ENCODE results near the gene EXOC4.
"Not testable (repeated sequence)": the region's sequence is repeated elsewhere in the genome, so short reads cannot be mapped to it uniquely, and the experiment has no call there.

Gene EXOC4

DNA sequence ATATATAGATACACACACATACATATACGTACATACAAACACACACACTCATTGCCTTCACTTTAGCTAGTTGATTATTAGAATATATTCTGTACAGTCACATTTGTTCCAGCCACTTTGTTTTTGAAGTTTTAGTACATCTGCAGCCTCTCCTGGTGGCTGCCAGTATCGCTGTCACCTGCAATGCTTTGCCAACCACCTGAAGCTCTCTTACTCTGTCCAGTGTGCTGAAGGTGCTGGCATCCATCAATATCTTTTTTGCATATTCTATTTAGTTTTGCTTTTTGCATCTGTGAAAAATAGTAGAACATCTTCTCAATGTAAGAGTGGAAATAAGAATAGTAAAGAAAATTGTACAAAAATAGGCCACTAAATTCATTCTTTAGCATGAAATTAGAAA, 388.6 kb downstream of the EXOC4 start:
- DNase-seq = no peak

DNA sequence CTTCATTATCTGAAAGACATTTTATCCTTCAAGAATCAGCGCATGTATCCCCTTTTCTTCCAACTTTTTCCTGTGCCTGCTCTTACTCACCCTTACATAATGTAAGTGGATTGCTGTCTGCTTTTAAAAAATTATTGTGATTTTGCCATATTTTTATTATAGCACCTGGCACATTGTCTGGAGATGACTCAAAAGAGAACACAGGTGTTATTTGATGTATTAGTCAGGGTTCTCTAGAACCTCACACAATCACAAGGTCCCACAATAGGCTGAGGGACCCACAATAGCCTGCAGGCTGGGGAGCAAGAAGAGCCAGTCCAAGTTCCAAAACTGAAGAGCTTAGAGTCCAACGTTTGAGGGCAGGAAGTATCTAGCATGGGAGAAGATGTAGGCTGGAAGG, 390.0 kb downstream of the EXOC4 start:
- no peak for DNase-seq

DNA sequence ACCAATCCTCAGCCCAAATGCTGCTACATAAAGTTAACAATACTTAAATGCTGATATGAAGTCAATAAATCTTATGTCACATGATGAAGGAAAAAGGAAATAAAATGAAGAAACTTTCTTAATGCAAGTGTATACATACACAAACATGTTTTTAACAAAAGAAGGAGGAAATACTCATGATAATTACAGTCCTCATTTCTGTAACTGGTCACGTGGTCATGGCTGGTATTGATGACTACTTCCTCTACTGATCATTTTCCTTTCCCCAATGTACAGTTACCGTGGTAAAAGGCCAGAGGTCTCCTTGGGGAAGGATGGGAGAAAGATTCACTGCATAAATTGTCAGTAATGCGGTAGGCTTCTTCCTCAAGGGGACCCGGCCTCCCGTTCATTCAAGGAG, 390.8 kb downstream of the EXOC4 start:
- DNase-seq = not testable (repeated sequence)

DNA sequence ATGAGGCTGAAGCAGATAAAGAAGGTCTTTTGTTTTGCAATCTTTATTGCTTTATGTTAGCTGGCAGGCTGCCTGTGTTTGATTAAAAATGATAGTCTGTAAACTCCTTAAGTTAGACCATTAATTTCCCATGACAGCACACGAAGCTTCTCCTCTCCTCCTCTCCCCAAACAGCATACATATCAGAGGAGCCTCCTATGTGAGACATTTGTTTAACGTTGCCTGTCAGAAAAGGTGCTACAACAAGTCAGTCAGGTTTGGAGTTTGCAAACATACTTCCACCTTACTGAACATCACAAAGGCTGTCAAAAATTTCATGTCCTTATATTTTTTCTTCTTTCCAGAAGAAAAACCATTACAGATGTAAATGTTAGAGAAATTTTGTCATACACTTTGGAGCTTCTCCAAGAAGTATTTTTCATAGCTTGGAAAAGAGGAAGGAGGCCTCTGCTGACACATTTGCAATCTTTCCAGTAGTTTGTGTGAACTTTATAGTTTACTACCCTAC, 393.1 kb downstream of the EXOC4 start:
- no peak for DNase-seq

DNA sequence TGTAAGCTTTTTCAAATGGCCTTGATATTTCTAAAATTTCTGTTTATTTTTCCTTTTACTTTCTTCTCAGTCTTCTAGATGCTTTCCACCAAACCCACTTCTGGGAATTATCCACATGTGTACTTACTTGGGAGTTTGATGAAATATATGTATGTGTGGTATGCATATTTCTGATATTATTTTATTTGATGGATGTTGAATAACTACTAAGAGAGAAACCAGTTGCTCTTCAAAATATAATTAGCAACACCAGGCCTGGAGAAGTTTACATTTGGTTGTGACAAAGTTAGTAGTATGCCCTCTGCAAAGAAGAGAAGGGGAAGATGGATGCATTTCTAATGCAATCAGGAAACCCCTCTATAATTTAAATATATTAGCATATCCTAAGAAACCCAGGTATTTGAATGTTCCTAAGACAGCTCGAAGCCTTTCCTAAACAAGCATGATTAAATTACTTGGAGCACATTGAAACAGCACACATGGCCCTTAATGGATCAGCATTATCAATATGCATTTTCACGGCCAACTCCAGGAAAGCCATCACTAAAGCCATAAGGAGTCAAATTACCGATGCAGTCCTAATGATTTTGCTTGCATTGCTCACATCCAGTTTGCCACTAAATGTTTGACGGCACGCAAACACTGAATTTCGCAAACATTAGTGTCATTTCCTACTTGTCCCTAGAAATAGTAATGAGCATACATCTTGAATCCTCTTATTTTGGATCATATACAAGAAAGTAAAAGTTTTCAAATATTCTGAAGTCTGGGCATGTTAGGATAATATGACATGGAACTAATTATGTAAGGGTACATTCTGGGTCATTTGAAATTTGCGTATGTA, 393.8 kb downstream of the EXOC4 start:
- no peak for DNase-seq

DNA sequence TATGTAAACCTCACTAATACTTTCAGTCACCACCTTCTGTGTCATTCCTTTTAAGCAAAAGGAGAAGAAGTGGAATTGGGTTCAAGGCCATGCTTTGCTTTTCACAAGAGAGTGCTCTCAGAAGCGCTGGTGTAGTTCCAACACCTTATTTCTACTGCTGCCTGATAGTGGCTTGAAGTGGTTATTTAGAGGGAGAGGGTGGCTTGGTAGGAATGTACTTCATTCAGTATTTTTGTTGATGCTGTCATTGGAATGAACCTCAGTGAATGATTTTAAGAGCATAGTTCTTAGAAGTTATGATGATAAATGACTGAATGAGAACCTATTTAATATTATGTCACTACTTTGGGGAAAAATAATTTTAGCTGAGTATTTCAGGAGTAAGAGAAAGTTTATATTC, 396.7 kb downstream of the EXOC4 start:
- no peak for DNase-seq

DNA sequence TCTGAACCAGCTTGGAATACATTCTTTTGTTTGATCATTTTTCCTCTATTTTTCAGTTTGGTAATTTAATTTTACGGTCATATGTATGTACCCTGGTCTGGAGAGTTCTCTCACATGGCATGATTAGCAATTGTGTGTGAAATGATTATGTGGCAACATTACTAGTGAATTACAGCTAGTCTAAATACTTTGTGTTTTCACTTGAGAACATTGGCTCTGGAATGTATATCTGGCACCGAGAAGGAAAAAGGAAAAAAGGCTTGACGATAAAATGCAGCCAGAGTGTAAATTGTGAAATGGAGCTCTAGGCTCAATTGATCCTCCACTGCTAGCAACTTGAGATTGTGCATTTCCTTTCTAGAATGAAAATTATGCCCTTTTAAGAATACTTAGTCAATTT, 397.2 kb downstream of the EXOC4 start:
- DNase-seq = no peak

DNA sequence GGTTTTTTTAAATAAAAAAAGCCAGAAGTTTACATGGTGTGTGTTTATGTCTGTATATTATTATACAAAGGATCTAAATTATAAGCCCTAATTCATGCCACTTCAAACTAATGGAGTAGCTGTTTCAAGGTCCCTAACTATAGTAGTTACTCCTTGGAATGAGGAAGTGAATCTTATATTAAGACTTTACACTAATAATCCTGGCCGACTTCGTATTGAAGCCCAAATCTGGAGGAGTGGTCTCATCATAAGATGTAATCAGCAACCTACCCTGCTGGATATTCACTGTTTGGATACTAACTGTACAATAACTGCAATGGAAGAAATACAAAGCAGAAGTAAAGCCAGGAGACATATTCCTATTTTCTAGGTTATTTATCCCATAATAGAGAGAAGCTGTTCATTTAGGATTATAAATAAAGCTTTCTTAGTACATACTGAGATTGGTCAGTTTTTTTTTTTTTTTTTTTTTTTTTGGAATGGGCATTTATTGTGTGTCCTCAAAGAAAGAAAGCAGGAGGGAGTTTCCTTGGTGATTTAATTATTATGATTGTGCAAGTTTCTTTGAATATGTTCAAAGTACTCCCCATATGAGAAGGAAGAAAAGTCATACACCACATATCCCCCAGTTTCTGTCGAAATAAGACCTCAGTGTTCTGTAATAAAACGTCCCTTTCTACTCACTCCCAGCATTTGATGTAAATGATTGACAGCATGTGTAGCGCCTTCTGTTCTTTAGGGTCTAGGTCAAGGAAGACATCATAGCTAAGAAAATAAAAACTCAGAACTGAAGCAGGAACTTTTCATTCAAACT, 397.8 kb downstream of the EXOC4 start:
- DNase-seq = no peak

DNA sequence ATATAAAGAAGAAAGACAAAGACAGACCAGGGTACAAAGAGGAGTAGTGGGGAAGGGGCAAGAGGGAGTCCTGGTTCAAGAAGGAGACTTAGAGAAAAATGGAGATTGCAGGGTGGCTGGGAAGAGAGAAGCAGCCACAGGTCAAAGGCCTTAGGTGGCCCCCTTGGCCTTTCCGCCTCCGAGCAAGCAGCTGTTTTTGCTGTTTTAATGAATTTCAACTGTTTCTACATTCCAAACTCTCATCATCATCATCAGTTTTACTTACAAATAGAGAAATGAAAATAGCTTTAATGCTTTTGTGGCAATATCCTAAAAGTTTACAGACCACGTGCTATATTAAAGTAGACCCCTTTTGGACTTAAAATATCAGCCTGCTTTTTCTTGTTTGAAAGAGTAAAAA, 399.7 kb downstream of the EXOC4 start:
- no peak for DNase-seq

DNA sequence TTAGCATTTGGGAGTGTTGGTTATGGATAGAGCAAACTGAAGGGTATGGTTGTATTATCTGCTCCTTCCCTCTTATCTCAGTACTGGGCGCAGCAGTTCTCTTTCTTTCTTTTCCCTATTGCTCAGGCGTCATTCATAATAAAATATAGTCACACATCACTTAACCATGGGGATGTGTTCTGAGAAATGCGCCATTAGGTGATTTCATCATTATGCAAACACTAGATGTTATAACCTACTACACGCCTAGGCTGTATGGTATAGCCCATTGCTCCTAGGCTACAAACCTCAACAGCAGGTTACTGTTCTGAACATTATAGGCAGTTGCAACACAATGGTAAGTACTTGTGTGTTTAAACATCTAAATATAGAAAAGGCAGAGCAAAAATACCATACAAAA, 401.7 kb downstream of the EXOC4 start:
- no peak for DNase-seq

DNA sequence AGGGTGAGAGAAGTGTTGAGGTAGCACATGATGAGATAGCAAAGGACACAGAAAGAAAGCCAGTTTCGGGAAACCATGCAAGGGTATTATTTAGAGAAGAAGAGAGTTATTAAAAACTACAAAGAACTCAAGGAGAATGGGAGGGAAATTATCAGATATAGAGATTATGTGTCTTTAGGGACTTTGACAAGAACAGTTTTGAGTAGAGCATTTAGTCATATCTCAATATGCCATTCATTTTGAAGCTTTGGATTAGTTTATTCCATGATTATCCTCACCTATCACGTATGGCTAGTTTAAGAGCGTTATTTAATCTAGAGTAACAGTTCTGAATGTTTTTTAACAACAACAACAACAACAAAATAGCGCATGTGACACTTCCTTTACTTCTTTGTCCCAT, 409.4 kb downstream of the EXOC4 start:
- DNase-seq = no peak

DNA sequence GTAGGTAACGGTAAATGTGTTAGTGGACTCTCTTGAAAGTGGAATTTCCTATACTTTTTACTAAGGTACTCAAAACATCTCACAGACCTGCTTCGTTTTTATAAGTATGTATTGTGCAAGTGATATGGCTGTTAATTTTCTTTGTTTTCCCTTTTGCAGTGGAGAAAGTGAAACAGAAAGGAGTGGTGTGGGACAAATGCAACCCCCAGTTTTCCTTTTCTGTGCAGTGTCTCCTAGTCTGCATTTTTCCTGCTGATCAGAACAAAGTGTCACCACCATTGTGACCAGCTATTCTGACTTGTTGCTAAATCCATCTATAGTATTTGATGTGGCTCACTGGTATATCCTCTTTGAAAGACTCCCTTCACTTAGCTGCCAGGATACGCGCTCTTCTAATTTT, 410.0 kb downstream of the EXOC4 start:
- DNase-seq = no peak

DNA sequence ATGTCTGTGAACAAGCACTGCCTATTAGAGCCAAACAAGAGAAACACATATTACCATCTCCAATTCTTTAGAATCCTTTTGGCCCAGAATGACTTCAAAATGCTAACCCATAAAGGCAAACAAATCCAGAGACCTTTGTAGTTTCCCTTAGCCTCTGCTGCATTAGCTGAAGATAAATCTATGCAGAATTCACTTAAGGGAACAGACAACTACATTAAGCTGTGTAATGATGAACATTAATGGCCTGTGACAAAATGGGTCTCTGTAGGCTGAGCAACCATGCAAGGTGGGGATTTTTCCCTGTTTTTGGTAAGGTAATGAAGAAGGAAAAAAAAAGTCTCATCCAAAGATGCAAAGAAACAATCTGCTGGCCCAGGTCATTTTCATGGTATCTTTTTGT, 411.6 kb downstream of the EXOC4 start:
- no peak for DNase-seq

DNA sequence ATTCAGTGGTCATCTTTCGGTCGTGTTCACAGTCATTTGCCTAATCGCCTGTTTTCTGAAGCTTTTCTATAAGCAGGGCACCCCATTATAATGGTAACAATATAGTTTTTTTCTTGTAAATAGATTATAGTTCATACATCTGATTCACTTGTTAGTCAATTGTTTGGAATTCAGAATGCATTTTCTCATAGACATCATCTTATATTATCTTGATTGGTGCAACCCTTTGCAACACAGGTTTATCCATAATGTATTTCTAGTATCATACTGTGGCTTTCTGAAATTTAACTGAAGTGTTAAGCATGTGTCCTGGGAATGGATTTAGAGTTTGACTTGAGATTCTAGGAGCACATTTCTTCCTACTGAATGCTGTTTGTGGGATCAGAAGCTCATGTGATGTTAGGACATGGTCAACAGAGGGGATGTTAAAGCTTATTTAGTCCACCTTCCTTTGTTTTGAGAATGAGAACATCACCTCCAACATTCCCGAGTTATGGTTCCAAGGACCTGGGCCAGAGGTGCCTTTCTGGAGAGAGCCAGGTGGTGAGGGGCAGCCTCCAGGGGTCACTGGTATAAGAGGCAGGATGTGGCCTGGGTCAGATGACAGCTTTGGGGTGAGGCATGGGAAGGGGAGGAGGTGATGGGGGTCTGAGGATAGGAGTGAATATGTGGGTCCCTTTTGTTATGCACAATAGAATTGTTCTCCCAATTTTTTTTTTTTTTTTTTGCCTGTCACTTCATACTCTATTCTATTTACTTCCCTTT, 415.6 kb downstream of the EXOC4 start:
- DNase-seq = no peak

DNA sequence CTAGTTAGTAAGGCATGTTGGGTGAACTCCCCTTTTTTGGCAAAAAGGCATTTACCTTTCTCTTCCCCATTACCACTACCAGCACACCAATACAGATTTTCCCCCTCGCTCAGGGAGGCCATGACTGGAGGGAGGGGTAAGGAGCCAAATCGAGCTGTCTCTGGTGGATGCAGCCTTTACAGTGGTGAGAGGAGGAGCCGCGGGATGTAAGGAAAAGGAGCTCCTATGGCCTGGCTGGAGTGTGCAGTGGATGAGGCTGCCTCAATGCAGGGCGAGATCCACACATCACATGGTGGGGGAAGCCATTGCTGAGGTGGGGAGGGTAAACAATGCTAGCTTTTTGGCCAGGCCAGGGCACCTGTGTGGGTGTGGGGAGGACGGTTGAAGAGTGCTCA, 416.2 kb downstream of the EXOC4 start:
- no peak for DNase-seq

DNA sequence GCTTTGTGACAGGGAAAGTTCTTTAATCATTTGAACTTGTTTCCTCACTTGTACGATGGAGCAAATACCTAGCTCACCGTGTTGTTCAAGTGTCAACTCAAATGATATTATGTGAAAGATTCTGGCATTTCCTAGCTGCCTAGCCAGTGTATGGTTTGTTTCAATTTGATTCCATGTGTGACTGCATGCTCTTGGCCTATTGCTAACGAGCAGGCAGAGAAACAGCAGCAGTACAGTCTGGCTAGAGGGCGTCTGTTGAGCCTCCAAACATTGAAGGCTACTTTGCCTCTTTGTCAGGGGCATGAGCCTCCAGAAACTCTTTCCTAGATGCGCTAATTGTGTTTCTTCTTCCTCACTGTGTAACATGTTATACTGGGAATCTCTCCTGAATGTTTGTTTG, 417.4 kb downstream of the EXOC4 start:
- no peak for DNase-seq

DNA sequence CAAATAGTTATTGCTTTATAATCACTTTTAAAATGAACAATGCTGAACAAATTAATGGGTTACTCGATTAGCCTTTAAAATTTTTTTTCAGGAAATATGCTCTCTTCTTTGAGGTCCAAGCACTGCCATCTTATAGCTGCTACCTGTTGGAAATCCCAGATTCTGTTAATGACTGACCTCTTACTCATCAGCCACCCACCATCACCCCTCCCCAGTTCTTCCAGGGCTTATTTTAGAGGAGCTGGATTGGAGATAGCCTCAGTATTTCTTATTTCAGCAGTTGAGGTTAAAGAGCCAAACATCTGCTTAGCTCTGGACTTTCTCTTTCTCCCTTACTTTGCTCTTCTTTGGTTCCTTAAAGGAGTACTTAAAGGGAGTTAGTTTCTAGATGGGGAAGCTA, 420.0 kb downstream of the EXOC4 start:
- no peak for DNase-seq

DNA sequence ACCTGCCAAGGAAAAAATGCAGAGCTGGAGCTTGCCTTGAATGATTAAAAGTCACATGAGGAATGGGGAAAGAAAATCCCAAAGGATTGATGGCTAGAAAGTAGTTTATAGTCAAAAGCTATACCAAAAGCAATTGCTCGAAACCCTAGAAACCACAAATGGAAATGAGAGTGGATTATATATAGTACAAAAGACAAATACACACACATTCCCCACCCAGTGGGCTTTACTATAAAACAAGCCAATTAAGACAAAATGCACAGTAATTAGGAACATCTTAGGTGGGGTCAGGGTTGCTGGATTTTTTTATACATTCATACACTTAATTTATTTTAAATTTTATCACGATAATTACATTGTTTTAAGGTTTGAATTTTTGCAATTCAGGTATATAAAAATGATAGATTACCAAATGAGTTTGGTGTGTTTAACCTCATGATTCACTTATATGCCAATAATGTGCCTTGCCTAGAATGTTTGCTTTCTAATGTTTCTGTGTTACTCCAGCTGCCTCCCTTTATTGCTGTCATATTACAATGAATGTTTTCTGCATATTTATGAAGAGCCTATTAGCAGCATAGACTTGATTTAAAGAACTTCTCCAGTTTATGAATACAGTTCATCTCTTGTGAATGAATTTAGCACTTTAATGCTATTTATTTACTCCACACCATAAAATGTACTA, 421.3 kb downstream of the EXOC4 start:
- DNase-seq = no peak

DNA sequence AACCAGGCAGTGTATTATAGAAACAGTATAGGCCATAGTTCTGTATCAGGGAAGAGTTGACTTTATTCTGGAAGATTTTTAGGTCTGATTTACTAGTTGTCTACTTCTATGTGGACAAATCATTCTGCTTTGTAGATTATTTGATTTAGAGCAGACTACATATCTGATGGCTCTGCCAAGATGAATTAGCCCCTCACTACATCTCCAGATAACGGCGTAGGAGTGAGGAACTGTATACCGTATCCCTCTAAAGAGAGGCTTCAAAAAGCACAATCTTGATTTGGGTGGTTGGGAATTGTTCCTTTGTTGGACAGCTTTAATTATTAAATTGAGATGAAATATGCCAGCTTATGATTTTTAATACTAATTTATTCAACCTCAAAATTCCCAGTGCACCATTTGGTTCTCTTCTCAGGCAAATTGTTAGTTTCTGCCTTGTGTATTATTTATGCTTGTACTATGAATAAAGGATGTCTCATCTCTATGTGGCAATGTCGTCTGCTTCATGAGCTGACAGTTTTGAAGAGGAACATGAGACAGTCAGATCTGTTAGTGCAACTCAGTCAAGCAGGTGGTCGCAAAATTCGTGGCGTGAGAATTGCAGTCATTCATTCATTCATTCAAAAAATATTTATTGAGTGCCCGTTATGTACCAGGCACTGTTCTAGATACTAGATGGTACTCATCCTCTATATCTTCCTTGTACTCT, 422.8 kb downstream of the EXOC4 start:
- DNase-seq = no peak

DNA sequence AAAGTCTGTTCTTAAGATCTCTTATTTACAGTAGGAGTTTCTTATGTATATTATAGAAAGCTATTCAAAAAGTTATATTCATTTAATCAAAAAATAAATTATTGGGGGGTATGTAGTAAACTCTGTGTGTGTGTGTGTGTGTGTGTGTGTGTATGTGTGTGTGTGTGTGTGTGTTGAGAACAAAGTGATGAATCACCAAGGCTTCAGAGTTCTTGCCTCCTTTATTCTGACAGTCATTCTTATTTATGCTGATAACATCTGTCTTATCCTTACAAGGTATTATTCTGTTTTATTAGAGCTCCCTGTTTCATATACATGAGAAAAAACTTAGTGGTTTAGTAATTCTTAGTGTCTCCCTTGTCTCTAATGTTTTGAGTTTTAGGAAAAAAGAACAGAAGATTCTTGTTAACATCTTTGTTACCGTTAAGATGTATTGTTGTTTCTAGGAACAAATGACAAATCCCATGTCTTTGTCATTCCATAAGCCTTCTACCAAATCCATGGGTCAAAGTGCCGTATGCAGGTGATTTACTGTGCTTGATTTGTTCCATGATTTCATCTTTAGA, 424.0 kb downstream of the EXOC4 start:
- no peak for DNase-seq

DNA sequence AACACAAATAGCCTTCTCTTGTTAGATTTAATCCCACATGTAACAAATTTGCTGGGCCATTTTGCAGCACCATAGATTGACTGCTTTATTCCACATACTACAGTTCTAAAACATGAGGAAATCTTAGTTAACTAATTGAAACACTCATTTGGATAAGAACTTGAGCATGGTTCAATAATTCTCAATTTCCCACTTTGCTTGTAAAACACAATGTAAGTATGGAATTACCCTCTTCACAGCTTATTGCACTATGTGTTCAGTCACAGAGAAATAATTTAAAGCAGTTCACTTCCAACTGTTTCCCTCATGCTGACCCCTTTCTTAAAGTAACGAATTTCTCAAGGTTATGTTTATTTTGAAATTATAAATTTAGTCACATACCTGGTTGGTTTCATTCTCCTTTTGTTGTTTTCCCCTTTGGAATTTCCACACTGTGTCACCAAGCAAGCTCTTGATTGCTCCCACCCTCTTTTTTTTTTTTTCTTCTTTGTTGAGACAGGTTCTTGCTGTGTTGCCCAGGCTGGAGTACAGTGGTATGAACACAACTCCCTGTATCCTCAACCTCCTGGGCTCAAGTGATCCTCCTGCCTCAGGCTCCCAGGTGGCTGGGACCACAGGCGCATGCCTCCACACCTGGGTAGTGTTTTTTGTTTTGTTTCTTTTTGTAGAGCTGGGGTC, 425.4 kb downstream of the EXOC4 start:
- DNase-seq = no peak

All from SIG-M5 (cell line).